Vagina (tissue), 2 donors: ENCODE measurements around the gene AP1G2. TPM values are rescaled to one million over a fixed set of nuclear protein-coding genes. Genes with fewer than 3 reads are reported as not detected.

Experiments
- DNase-seq, 2 donors: peaks; one replicate each; pipeline ENCODE4 v3.0.0-alpha.2; 2017; ENCODE audit errors: extremely low spot score in 2 of 2
- H3K27ac ChIP-seq: fragments of 200-600 bp; sonication (generic); one replicate; pipeline ENCODE4 v1.5.1; 2019
- H3K27me3 ChIP-seq: fragments of 200-600 bp; sonication (generic); one replicate; pipeline ENCODE4 v1.5.1; 2019
- H3K36me3 ChIP-seq, 2 donors: fragments of 200-600 bp; sonication (generic); one replicate each; pipeline ENCODE4 v1.5.1; 2017 to 2019
- H3K4me1 ChIP-seq: fragments of 200-600 bp; sonication (generic); one replicate; pipeline ENCODE4 v1.5.1; 2019
- H3K4me3 ChIP-seq, 2 donors: fragments of 200-600 bp; sonication (generic); 1 replicate in 1 of 2; 2 replicates in 1 of 2; pipeline ENCODE4 v1.5.1; 2016 to 2019
- H3K9me3 ChIP-seq: fragments of 200-600 bp; sonication (generic); one replicate; pipeline ENCODE4 v1.5.1; 2019
- CTCF ChIP-seq, 3 experiments: fragments of 450-650 bp in 2 of 3; fragments of 200-600 bp in 1 of 3; sonication (generic) in 1 of 3; IDR thresholded peaks; one replicate each; pipeline ENCODE4 v1.5.1; 2017 to 2019; ENCODE audit warnings: antibody characterized with exemption in 3 of 3, mild to moderate bottlenecking in 2 of 3, moderate library complexity in 2 of 3
- POLR2A ChIP-seq, 2 donors: fragments of 450-650 bp; IDR thresholded peaks; one replicate each; pipeline ENCODE4 v1.6.1; 2017; ENCODE audit warnings: antibody characterized with exemption in 2 of 2, mild to moderate bottlenecking in 2 of 2, moderate library complexity in 2 of 2
- POLR2AphosphoS5 ChIP-seq, 2 donors: sonication (generic); formaldehyde crosslinking; IDR thresholded peaks; one replicate each; pipeline ENCODE4 v1.9.0; 2017; ENCODE audit warnings: antibody characterized with exemption in 2 of 2, mild to moderate bottlenecking in 2 of 2, low read depth in 1 of 2; ENCODE audit not compliant: insufficient read depth in 1 of 2
- intact Hi-C: fragments of 100-400 bp; cut with DNase I; formaldehyde crosslinking; loops from one replicate; pipeline ENCODE4 v1.15.1; 2023
- total RNA-seq: library from RNA; depleted of rRNA; stranded (reverse); fragments of >200 nt; gene quantifications from one replicate; pipeline ENCODE4 v1.2.3, GENCODE V29; 2016

Gene AP1G2
- total RNA-seq, 1 donor from 2014 or later, result 122 TPM

- Histone ChIP-seq H3K36me3 (no peaks in the 10 kb centered on the region), H3K9me3 (no peaks in the 10 kb centered on the region), H3K27ac (no peak overlapping the region), H3K4me3 (no peak overlapping the region), H3K4me1 (no peaks in the 10 kb centered on the region), H3K27me3 (no peaks in the 10 kb centered on the region)
- intact Hi-C loops, result no loop called here
- no peak for DNase-seq
- TF ChIP-seq CTCF (IDR thresholded peaks at IDR 0.05) (no peak), POLR2A (IDR thresholded peaks at IDR 0.05) (no peak), POLR2AphosphoS5 (IDR thresholded peaks at IDR 0.05; ENCODE audit: insufficient read depth in 1 of 2, low read depth in 1 of 2) (no peak)
Measured at GRCh38 chr14:23536494-23536893, 31.1 kb downstream of the AP1G2 start.

- Histone ChIP-seq H3K27me3 (no peaks in the 10 kb centered on the region), H3K36me3 (no peaks in the 10 kb centered on the region), H3K4me3 (no peak overlapping the region), H3K27ac (no peak overlapping the region), H3K9me3 (no peaks in the 10 kb centered on the region), H3K4me1 (no peaks in the 10 kb centered on the region)
- intact Hi-C loops, result no loop called here
- no peak for TF ChIP-seq POLR2A (IDR thresholded peaks at IDR 0.05)
- no peak for TF ChIP-seq CTCF (IDR thresholded peaks at IDR 0.05)
- TF ChIP-seq POLR2AphosphoS5 (IDR thresholded peaks at IDR 0.05; ENCODE audit: insufficient read depth in 1 of 2, low read depth in 1 of 2), result no peak
- no peak for DNase-seq
Measured at GRCh38 chr14:23535943-23536342, 31.6 kb downstream of the AP1G2 start.

GRCh38 chr14:23533652-23534435, 33.7 kb downstream of the AP1G2 start:
- no peak for DNase-seq
- intact Hi-C loops, result no loop called here
- H3K9me3 ChIP-seq, result no peaks in the 10 kb centered on the region
- no peaks in the 10 kb centered on the region for H3K36me3 ChIP-seq
- TF ChIP-seq CTCF (IDR thresholded peaks at IDR 0.05) (no peak), POLR2A (IDR thresholded peaks at IDR 0.05) (no peak)
- no peak overlapping the region for H3K4me3 ChIP-seq
- H3K27me3 ChIP-seq, result no peaks in the 10 kb centered on the region
- H3K27ac ChIP-seq, result no peak overlapping the region
- no peaks in the 10 kb centered on the region for H3K4me1 ChIP-seq

- TF ChIP-seq POLR2A (IDR thresholded peaks at IDR 0.05) (no peak), CTCF (IDR thresholded peaks at IDR 0.05) (no peak), POLR2AphosphoS5 (IDR thresholded peaks at IDR 0.05; ENCODE audit: insufficient read depth in 1 of 2, low read depth in 1 of 2) (no peak)
- Histone ChIP-seq H3K4me1 (no peaks in the 10 kb centered on the region), H3K36me3 (no peaks in the 10 kb centered on the region), H3K27me3 (no peaks in the 10 kb centered on the region), H3K9me3 (no peaks in the 10 kb centered on the region), H3K27ac (no peak overlapping the region), H3K4me3 (no peak overlapping the region)
- intact Hi-C loops, result no loop called here
- no peak for DNase-seq
Measured at GRCh38 chr14:23532658-23533057, 34.9 kb downstream of the AP1G2 start.

GRCh38 chr14:23531391-23531790, 36.2 kb downstream of the AP1G2 start:
- DNase-seq, result no peak
- intact Hi-C loops, result no loop called here
- no peak overlapping the region for H3K27ac ChIP-seq
- no peaks in the 10 kb centered on the region for H3K27me3 ChIP-seq
- no peaks in the 10 kb centered on the region for H3K4me1 ChIP-seq
- no peaks in the 10 kb centered on the region for H3K9me3 ChIP-seq
- H3K36me3 ChIP-seq, result no peaks in the 10 kb centered on the region
- no peak overlapping the region for H3K4me3 ChIP-seq
- TF ChIP-seq CTCF (IDR thresholded peaks at IDR 0.05), result no peak
- no peak for TF ChIP-seq POLR2AphosphoS5 (IDR thresholded peaks at IDR 0.05; ENCODE audit: insufficient read depth in 1 of 2, low read depth in 1 of 2)
- no peak for TF ChIP-seq POLR2A (IDR thresholded peaks at IDR 0.05)
